Mammary epithelial cell (primary cell): ENCODE measurements around the gene COPS7A.

ENCODE experiments used
- CTCF ChIP-seq, 2 donors: IDR thresholded peaks in 1 of 2; conservative IDR thresholded peaks in 1 of 2; 2 replicates each; pipeline ENCODE4 v1.5.1; 2011 to 2012; ENCODE audit warnings: inconsistent platforms in 2 of 2, low read length in 2 of 2, mild to moderate bottlenecking in 2 of 2, control low read depth in 1 of 2, low read depth in 1 of 2; ENCODE audit not compliant: insufficient read depth in 1 of 2; ENCODE audit errors: extremely low read depth in 1 of 2
- EZH2 ChIP-seq: IDR thresholded peaks from 2 replicates; pipeline ENCODE4 v1.6.1; 2012; ENCODE audit warnings: low read length, inconsistent platforms, borderline replicate concordance

DNA sequence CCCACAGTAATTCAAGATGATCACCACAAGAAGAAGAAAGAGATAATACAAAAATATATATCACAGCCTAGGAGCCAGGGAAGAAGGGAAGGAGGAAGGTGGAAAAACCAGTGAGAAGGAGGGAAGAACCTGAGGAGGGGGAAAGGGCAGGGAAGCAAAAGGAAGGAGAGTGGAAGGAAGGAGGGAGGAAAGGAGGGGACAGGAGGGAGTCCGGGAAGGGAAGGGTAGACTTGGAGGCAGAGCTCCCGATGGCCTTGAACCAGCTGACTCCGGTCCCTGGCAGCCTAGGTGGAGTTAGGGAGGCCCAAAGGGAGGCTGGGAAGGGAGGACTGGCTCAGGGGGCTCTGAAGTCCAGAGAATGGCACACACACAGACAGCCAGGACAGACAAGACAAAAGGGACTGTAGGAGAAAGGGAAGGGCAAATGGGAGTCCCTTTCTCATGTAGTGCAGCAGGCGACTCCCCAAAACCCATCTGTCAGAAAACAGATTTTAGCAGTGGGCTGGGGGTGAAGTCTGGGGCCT, 30.0 kb upstream of the COPS7A start:
- TF ChIP-seq CTCF (conservative IDR thresholded peaks at IDR 0.05 in 1 of 2, IDR thresholded peaks at IDR 0.05 in 1 of 2; ENCODE audit: extremely low read depth in 1 of 2, insufficient read depth in 1 of 2, low read depth in 1 of 2, low read length in 2 of 2) (no peak), EZH2 (no peak)
